ENCODE measurements around the gene SPINK14.

Gene SPINK14

DNA sequence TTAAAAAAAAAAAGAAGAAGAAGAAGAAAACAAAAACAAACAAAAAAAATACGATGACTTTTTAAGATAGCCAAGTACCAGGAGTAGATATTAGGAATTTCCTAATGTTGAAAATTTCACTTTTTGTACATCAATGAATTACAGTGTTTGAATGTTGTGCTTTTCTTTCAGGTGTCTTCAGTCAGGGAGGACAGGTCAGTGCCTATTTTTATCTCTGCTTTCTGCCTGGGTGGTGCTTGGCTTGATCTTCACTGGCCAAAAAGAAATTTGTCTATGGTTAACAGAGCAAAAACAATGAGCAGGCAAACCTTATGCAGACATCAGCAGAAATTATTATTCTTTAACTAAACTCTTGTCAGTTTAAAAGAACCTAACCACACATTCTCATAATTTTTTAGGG is 37.5 kb downstream of the SPINK14 start:
- no peak for DNase-seq (ENCODE audit: low read depth)
- TF ChIP-seq, protein P1, sequence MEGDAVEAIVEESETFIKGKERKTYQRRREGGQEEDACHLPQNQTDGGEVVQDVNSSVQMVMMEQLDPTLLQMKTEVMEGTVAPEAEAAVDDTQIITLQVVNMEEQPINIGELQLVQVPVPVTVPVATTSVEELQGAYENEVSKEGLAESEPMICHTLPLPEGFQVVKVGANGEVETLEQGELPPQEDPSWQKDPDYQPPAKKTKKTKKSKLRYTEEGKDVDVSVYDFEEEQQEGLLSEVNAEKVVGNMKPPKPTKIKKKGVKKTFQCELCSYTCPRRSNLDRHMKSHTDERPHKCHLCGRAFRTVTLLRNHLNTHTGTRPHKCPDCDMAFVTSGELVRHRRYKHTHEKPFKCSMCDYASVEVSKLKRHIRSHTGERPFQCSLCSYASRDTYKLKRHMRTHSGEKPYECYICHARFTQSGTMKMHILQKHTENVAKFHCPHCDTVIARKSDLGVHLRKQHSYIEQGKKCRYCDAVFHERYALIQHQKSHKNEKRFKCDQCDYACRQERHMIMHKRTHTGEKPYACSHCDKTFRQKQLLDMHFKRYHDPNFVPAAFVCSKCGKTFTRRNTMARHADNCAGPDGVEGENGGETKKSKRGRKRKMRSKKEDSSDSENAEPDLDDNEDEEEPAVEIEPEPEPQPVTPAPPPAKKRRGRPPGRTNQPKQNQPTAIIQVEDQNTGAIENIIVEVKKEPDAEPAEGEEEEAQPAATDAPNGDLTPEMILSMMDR (IDR thresholded peaks at IDR 0.05; ENCODE audit: insufficient read depth, low read depth, low read length, missing control alignments): no peak
- no peak overlapping the region for H3K4me3 ChIP-seq (ENCODE audit: low read depth, low read length)

DNA sequence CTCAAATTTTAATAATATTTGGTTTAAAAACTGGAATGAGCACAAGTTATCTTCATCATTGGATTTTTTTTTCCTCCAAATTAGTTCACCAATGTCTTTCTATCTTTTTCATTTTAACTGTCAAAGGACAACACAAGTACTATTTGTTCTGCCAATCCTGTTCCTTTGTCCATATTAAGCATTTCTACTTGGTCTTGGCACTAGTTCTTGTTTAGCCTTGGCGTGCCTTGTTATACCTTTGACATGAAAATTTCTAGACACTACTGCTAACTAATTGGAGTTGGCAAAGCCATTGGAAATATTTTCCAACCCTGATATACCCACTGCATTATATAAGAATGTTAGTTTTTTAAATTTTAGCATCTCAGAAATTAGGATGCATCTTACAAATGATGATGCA is 38.3 kb downstream of the SPINK14 start:
- DNase-seq (ENCODE audit: low read depth): no peak
- TF ChIP-seq, protein P1 (IDR thresholded peaks at IDR 0.05; ENCODE audit: insufficient read depth, low read depth, low read length, missing control alignments): no peak
- no peak overlapping the region for H3K4me3 ChIP-seq (ENCODE audit: low read depth, low read length)

DNA sequence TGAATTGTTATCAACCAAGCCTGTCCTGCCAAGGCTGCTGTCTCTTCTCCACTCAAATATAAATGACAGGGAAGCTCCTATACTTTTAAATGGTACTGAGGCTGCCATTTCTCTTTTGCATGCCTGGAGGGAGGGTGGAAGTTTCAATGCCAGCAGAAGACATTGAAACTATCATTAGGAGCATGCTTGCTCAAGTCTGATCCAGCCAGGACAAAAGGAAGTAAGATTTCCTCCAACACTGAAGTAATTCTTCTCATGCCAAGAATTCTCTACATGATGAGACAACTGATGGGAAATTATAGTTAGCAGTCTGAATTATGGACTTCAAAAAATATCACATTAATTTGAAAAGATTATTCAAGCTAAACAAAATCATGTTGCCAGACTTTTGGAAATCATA is 39.9 kb downstream of the SPINK14 start:
- no peak for DNase-seq (ENCODE audit: low read depth)
- TF ChIP-seq, protein P1 (IDR thresholded peaks at IDR 0.05; ENCODE audit: insufficient read depth, low read depth, low read length, missing control alignments): no peak

DNA sequence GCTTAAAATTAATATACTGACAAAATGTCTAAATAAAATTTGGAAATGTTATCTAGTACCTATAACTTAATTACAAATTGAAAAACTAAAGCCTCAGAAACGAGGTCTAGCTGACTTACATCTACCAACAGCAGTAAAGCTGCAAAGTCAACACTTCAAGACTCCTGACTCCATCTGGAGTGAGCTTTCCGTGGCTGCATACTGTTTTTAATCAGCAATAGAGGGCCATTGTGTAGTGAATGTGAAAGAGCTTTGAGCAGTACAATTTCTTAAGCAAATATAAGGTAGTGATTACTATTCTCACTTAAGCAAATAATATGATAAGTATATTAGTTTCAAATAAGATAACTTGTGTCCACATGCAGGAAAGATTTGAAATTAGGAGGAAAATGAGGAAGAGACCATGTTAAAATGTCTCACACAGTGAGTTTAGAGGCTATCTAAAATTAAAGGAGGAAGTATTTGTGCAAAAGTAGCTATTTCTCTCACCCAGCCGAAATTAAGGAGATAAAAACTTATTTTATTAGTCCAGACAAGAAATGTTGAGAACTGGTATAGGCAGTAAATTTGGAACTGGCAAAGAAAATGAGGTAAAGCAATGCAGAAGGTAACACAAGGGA is 40.9 kb downstream of the SPINK14 start:
- H3K4me3 ChIP-seq (ENCODE audit: low read depth, low read length): no peak overlapping the region
- no peak for DNase-seq (ENCODE audit: low read depth)
- TF ChIP-seq, protein P1 (IDR thresholded peaks at IDR 0.05; ENCODE audit: insufficient read depth, low read depth, low read length, missing control alignments): no peak

More for the DNA sequence above, 39.9 kb downstream of the SPINK14 start:
- H3K4me3 ChIP-seq (ENCODE audit: low read depth, low read length): no peak overlapping the region

DNA sequence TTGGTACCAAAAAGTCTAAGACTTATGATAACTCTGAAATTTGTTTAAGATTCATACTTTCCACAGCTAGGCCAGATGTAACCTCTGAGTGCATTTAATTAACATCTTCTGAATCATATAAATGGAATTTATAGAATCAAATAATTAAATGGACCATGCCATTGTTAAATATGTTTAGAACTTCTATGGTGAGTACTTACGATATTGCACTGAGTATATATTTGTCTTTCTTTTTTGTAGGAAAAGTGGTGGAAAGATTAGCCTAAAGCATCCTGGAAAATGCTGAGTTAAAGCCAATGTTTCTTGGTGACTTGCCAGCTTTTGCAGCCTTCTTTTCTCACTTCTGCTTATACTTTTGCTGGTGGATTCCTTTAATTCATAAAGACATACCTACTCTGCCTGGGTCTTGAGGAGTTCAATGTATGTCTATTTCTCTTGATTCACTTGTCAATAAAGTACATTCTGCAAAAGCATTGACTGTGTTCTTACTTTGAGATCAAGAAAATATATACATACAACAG is 46.4 kb downstream of the SPINK14 start:
- no peak for DNase-seq (ENCODE audit: low read depth)
- no peak overlapping the region for H3K4me3 ChIP-seq (ENCODE audit: low read depth, low read length)
- TF ChIP-seq, protein P1 (IDR thresholded peaks at IDR 0.05; ENCODE audit: insufficient read depth, low read depth, low read length, missing control alignments): no peak

DNA sequence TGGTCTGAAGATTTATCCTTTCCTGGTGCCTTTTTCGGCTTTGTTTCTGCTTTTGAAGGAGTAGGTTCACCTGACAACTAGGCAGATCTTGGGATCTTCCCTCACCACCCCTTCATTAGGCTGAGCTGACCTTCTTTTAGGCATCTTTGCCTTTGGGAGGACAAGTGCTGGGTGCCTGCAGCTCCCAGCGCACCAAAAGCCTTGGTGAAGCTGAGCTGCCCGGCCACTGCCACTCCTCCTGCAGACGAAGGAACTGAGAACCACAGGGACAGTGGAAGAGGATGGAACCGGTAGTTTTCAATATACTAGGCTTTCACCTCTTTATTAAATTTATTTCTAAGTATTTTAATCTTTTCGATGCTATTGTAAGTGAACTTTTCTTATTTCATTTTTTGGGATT is 53.2 kb downstream of the SPINK14 start:
- TF ChIP-seq, protein P1 (IDR thresholded peaks at IDR 0.05; ENCODE audit: insufficient read depth, low read depth, low read length, missing control alignments): no peak
- DNase-seq (ENCODE audit: low read depth): no peak

More for the DNA sequence above, 53.2 kb downstream of the SPINK14 start:
- no peak overlapping the region for H3K4me3 ChIP-seq (ENCODE audit: low read depth, low read length)
